Fibroblast of upper back skin (primary cell): ENCODE data around the gene GRSF1.
"Not testable (repeated sequence)": the region's sequence is repeated elsewhere in the genome, so short reads cannot be mapped to it uniquely, and the experiment has no call there.

Source experiments
- DNase-seq: peaks from one replicate; pipeline ENCODE4 v3.0.0-alpha.2; 2013

GRSF1 gene

DNA sequence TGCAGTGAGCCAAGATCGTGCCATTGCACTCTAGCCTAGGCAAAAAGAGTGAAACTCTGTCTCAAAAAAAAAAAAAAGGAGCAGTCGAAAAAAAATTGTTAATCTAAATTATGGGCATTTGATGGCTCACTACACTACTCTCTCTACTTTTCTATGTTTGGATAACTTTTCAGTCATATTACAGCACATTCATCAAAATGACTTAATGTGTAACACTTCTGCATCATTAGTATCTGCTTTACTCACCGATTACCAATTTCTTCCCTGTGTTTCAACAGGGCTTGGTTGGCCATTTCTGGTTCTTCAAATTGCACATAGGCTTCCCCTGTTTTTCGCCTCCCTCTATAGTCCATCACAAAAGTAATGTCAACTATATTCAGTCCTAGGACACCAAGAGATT is 8.4 kb downstream of the GRSF1 start:
- DNase-seq = no peak

DNA sequence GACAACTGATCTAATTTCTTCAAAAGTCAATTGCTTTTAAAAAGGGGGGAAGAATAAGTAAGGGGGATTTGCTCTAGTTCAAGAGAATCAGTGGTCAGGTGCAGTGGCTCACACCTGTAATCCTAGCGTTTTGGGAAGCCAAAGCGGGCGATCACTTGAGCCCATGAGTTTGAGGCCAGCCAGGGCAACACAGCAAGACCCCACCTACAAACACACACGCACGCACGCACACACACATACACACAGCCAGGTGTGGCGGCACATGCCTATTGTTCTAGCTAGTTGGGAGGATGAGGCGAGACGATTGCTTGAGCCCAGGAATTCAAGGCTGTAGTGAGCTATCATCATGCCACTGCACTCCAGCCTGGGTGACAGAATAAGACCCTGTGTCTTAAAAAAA is 9.6 kb downstream of the GRSF1 start:
- DNase-seq = no peak

DNA sequence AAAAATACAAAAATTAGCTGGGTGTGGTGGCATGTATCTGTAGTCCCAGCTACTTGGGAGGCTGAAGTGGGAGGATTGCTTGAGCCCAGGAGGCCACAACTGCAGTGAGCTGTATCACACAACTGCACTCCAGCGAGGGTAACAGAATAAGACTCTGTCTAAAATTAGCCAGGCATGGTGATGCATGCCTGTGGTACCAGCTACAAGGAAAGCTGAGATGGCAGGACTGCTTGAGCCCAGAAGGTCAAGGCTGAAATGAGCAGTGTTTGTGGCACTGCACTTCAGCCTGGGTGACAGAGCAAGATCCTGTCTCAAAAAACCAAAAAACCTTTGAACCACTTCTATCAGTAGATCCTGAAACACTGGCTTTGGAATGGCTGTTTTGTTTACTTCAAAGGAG is 10.2 kb downstream of the GRSF1 start:
- no peak for DNase-seq

DNA sequence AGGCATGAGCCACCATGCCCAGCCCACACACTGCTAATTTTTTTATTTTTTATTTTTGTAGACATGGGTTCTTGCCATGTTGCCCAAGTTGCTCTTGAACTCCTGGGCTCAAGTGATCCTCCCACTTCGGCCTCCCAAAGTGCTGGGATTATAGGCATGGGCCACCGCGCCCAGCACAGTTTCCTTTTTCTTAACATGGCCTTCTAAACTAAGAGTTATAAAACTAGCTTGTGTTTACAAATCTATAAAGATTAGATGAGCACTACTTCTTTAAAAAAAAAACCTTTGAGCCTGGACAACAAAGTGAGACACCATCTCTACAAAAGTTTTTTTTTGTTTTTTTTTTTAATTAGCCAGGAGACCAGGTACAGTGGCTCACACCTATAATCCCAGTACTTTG is 10.7 kb downstream of the GRSF1 start:
- no peak for DNase-seq

DNA sequence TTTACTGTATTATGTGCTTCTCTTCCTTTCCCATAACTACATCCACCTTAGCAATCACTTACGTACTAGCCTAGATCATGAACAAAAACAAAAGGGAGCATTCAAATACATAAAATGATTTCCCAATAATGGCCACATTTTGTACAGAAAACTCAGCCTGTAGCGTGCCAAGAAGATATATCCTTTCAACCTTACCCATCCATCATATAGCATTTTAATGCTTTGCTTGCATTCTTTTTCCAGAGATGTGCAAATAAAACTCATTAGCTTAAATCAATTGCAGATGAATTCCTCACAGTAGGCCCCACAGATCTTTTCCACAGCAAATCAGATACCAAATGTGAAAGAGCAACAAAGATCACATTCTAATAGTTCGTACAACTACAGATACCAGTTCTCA is 20.8 kb downstream of the GRSF1 start:
- peak; percentile 73 for DNase-seq

DNA sequence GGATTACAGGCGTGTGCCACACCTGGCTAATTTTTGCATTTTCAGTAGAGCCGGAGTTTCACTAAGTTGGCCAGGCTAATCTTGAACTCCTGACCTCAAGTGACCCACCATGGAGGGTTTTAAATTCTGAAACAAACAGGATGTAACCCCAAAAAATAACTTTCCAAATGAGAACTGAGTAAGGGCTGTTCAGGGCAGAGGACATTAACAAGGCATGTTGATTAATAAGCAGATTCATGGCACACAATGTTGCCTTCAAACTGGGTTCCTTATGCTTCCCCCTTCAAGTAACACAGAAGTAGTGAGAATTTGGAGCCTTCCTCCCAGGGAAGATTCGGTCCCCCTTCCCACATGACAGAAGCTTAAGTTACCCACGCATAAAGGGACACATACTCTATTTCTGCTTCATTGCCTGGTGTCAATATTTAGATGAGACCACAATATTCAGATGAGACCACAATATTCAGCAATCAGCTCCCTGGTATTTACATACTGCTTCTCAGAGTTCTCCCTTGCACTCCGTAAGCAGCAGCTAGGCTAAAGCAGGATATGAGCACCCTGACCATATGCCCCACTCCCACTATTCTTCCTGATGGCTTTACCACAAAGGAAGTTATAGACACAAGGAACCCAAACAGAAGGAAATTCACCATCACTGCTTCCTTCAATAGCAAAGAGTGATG is 21.4 kb downstream of the GRSF1 start:
- DNase-seq = peak; percentile 31

DNA sequence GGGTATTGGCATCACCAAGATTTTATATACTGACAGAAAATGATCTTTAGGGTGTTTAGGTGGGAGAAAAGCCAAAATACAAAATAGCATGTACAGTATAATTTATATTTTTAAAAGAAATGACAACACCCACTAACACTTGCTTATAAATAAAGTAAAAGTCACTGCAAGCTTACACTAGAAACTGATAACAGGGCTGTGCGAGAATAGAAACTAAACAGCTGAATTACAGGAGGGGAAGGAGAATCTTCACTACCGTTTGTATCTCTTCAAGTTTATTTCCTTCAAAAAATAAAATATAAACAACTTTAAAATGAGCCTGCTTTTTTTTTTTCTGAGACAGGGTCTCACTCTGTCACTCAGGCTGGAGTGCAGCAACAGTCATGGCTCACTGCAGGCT is 22.8 kb downstream of the GRSF1 start:
- no peak for DNase-seq

DNA sequence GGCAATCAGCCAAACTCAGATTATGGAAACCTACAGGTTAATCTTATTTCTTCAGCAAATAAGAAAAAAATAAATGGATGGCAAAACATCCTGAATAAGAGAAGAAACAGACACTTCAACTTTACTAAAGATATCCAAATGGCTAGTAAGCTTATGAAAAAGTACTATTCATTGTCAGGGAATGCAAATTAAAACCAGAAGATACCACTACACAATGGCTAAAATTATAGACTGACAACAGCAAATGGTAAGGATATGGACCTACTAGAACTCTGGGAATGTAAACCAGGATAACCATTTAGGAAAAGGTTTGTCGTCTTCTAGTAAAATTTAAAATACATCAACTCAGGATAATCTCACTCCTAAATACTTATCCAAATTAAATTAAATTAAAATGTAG is 24.3 kb downstream of the GRSF1 start:
- DNase-seq = peak; percentile 40

DNA sequence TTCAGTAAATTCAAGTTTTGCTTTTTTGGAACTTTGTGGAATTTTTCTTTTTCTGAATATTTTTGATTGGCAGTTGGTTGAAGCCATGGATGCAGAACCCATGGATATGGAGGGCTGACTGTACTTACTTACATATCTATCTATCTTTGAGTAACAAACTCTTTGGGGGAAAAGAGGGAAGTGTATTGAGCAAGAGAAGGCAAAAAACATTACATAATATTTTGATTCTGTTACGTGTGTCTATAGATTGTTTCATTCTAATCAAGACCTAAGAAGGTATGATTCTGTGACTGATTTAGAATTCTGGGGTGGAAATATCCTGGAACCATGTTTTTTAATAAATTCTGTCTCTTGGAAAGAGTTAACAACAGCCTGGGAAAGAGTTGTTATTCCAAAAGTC is 31.5 kb downstream of the GRSF1 start:
- DNase-seq = no peak

DNA sequence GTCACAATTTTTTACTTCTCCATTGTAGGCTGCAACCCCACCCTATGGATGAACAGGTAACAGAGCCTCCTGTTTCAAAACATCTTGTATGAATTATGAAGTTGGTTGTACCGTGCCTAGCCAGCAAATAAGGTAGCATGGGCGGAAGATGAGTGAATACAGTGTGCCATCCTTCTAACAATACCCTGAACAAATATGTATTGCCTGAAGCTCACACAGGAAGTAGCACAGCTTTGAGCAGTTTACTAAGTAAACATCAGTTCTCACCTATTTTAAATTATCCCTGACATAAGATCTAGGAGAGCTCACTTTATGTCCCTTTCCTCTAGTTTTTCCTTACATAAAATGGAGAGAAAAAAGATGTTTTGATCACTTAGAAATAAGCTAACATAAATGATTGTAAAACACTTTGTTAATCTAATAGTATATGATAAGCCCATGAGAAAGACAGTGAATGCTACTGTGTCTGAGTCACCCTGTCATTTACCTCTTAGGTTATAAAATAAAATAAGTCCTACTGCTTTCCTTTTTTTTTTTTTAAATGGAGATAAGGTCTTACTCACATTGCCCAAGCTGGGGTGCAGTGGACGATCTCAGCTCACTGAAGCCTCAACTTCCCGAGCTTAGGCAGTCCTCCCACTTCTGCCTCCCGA is 36.6 kb downstream of the GRSF1 start:
- no peak for DNase-seq

DNA sequence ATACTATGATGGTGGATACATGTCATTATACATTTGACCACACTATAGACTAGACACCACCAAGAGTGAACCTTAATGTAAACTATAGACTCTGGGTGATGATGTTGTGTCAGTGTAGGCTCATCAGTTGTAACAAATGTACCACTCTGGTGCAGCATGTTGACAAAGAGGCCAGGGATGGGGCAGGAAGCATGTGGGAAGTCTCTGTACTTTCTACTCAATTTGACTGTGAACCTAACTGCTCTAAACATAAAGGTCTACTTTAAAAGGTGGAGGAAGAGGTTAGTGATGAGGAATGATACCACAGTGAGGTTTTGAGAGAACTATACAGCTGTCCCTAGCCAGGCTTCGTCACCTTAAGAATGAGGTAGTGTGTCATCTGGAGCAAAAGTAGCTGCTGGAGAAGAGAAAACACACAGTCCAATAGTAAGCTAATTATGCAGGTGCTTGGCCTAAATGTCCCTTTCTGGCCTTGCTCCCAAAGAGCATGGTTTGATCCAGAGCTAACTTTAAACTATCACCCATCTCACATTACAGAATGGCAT is 38.4 kb downstream of the GRSF1 start:
- no peak for DNase-seq

DNA sequence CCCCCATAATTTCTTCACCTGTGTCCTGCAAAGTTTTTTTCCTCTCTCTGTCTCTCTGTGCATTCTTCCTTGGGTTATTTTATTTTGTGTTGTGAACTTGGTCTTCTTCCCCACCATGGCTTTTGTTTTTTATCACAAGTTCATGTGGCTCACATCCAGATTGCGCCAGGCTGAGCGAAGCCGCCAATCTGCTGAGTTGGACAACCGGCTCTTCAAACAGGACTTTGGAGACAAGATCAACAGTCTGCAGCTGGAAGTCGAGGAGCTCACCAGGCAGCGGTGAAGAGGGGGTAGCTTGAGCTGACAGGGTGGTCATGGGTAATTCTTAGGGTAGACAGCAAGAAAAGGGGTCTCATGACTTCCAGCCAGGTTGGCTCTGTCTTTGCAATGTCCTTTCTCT is 46.1 kb downstream of the GRSF1 start:
- no peak for DNase-seq

DNA sequence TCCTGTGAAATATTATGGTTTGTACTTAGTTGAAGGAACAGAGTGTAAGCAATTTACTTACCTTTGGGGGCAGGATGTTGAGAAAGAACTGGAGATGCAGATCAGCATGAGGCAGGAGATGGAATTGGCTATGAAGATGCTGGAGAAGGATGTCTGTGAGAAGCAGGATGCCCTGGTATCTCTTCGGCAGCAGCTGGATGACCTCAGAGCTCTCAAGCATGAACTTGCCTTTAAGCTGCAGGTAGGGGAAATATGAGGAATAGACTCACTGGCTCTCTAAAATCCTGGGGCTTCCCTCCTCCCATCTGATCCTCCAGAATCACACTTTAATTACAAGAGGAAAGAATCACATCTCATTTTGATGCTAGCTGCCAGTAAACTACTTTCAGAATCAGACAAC is 51.0 kb downstream of the GRSF1 start:
- no peak for DNase-seq

DNA sequence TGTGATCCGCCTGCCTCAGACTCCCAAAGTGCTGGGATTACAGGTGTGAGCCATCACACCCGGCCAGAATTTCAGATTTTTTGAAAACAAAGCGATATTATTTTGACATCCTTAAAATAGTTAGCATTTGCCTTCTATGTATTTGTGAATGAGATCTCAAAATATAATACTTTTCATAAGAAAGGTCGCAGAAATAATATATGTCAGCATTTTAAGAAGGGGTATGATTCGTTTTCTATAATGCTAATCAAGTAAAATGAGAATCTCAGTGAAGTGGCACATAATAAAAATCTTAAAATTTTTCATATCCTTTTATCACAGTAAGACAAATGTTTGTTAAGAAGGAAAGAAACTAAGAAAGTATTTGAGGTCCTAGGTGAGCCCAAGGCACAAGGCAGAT is 52.2 kb downstream of the GRSF1 start:
- DNase-seq = no peak

DNA sequence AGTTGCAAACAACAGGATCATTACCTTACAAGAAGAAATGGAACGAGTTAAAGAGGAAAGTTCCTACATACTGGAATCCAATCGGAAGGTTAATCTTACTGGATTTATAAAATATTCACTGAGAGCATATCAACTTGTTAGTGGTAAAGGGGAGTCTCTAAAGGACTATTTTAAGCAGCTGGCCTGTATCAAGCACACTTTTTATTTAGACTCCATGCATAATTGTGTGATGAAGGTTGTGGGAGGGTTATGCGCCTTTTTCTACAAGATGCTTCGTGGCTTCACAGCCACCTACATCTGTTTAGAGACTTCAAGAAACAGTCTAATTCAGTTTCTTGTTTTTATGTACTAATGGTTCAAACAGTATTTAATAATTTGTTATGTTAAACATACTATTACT is 56.6 kb downstream of the GRSF1 start:
- no peak for DNase-seq

DNA sequence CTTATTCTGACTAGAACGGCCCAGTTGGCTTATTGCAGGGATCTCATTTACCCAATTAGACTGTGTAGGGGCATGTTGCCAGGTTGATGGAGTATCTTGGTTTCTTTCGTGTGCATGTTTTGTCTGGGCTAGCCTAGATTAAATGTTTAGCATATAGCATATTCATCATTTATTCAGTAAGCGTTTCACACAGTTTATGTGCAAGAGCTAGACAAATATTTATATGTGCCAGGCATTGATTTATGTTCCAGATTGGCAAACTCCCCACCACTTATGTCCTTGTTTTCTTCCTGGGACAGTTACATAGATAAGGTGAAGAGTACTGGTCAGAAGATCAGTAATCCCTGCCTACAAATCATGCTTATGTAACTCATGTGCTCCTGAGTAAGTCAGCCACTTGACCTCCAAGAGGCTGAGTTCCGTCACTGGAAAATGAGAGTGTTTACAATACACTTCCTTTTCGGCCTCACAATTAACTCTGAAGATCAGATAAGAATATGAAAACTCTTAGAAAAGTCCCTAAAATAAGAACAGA is 60.7 kb downstream of the GRSF1 start:
- no peak for DNase-seq

DNA sequence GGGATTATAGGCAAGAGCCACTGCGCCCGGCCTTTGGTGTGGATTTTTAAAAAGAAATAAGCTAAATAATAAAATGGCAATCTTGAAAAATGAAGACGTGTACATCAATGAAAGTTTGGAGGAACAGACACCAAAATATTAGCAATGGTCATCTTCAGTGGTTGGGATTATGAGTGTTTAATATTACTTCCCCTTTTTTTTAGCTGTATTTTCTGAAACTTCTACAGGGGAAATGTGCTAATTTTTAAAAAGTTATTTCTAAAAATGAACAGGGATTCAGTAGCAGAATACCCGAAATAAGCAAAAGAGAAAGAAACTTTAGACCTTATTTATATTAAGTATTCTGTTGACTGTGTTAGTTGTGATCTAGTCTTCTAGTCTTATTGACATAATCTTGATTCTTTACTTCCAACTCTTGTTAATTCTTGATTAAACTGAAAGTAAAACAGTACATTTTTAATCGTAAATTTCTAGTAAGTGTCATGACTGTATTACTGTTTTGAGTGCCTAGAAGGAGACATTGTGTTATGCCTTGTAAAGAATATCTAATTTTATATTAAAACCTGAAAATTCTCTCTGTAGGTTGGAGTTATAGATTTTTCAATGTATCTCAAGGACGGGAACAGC is 66.6 kb downstream of the GRSF1 start:
- DNase-seq = no peak

DNA sequence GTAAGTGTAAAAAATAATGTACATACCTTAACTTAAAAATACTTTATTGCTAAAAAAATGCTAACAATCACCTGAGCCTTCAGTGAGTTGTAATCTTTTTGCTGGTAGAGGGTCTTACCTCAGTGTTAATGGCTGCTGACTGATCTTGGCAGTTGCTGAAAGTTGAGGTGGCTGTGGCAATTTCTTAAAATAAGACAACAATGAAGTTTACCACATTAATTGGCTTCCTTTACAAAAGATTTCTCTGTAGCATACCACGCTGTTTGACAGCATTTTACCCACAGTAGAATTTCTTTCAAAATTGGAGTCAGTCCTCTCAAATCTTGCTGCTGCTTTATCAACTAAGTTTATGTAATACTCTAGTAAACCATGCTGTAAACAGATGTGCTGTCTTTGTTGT is 70.3 kb downstream of the GRSF1 start:
- not testable (repeated sequence) for DNase-seq

DNA sequence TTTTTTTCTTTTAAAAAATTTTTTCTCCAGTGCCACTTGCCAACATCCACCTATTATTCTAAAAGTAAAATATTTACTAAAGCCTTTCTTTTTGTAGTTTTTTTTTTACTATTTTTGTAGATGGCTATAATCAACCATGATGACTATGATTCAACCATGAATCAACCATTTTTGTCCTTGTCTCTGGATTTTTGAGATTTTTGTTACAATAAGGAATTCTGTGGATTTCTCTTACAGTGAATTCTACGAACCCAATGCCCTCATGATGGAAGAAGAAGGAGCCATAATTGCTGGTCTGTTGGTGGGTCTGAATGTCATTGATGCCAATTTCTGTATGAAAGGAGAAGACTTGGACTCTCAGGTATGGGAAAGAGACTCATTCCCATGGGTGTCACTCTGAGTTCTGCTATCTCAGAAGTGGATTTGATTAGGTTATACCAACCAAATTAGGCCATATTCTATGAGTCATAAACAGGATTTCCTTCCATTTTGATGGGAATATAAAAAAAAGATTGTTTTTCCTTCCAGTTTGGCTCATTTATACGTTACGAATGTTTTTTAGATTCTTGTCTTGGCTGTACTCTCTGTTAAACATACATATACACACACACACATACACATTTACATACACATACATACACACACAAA is 71.3 kb downstream of the GRSF1 start:
- peak; percentile 30 for DNase-seq
